ENCODE measurements around the gene INSYN1. TPM values are rescaled to one million over a fixed set of nuclear protein-coding genes. Genes with fewer than 3 reads are reported as not detected.

INSYN1 gene
- total and polyA plus RNA-seq, 9 of the 15 experiments (the other 6 are each of a cell fraction or from before 2014, with no cell fraction given) = not detected

DNA sequence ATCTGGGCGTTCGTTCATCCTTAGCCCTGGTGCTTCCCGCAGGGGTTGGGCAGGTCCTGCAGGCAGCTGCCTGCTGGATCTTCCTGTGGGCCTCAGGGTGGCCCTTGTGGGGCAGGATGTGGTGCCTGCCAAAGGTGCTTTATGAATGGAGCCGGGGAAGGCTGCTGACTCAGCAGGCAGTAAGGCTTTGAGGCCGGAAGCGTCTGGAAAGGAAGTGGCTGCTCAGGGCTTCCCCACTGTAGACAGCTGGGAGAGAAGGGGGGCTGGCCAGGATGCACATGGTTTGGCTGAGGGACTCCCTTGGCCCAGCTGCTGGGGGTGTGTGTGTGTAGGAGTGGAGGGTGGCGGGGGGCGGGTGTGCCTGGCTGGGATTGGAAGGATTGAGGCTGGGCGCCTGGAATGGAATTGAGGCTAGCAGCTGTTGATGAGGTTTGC is 56.1 kb downstream of the INSYN1 start (continued):
- TF ChIP-seq THRAP3 (IDR thresholded peaks at IDR 0.05; ENCODE audit: borderline replicate concordance) (no peak), NFIX (CRISPR knock-in tag; IDR thresholded peaks at IDR 0.05; ENCODE audit: low read depth) (no peak), ETV5 (CRISPR knock-in tag; IDR thresholded peaks at IDR 0.05; ENCODE audit: low read depth) (peak; percentile 26; the same call in 1 of the 2 replicates), MCM2 (IDR thresholded peaks at IDR 0.05; ENCODE audit: low read depth) (no peak), FOXA3 (CRISPR knock-in tag; conservative IDR thresholded peaks at IDR 0.05 in 1 of 2, IDR thresholded peaks at IDR 0.05 in 1 of 2) (no peak), SPI1 (IDR thresholded peaks at IDR 0.05; ENCODE audit: borderline replicate concordance, low read depth, low read length) (peak; percentile 41; the same call in 1 of the 2 replicates), CBFA2T2 (conservative IDR thresholded peaks at IDR 0.05) (0 out of 2 replicates have a peak, but pooled peaks have one; percentile 3), THRA (IDR thresholded peaks at IDR 0.05) (no peak), MAFK (IDR thresholded peaks at IDR 0.05; ENCODE audit: low read length) (peak; percentile 92), NRF1 (conservative IDR thresholded peaks at IDR 0.05 in 1 of 2, IDR thresholded peaks at IDR 0.05 in 1 of 2) (no peak), TAF9B (IDR thresholded peaks at IDR 0.05; ENCODE audit: partially characterized antibody) (peak; percentile 70), POLR2AphosphoS5 (IDR thresholded peaks at IDR 0.05; ENCODE audit: control insufficient read depth, insufficient read depth, low read depth, low read length) (no peak), ZNF431 (CRISPR knock-in tag; IDR thresholded peaks at IDR 0.05) (no peak), KLF16 (IDR thresholded peaks at IDR 0.05) (peak; percentile 18; the same call in 1 of the 2 replicates), PHF20 (IDR thresholded peaks at IDR 0.05; ENCODE audit: partially characterized antibody) (no peak), VEZF1 (CRISPR knock-in tag; IDR thresholded peaks at IDR 0.05) (peak; percentile 79), KDM4B (IDR thresholded peaks at IDR 0.05; ENCODE audit: borderline replicate concordance in 2 of 2, low read depth in 1 of 2) (no peak), ATF2 (CRISPR knock-in tag; IDR thresholded peaks at IDR 0.05) (no peak), SIN3A (IDR thresholded peaks at IDR 0.05; ENCODE audit: borderline replicate concordance in 2 of 2, control insufficient read depth in 1 of 2, low read depth in 2 of 2, low read length in 2 of 2) (0 out of 4 replicates have a peak, but pooled peaks of 1 of the 2 experiments have one; percentile 17), KLF13 (tag; IDR thresholded peaks at IDR 0.05; ENCODE audit: borderline replicate concordance, low read depth) (no peak), NFXL1 (CRISPR knock-in tag; IDR thresholded peaks at IDR 0.05) (no peak)
- TF ChIP-seq, protein P1, sequence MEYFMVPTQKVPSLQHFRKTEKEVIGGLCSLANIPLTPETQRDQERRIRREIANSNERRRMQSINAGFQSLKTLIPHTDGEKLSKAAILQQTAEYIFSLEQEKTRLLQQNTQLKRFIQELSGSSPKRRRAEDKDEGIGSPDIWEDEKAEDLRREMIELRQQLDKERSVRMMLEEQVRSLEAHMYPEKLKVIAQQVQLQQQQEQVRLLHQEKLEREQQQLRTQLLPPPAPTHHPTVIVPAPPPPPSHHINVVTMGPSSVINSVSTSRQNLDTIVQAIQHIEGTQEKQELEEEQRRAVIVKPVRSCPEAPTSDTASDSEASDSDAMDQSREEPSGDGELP (CRISPR knock-in tag; IDR thresholded peaks at IDR 0.05; ENCODE audit: borderline replicate concordance) = peak; percentile 74
- TF ChIP-seq, protein P2, sequence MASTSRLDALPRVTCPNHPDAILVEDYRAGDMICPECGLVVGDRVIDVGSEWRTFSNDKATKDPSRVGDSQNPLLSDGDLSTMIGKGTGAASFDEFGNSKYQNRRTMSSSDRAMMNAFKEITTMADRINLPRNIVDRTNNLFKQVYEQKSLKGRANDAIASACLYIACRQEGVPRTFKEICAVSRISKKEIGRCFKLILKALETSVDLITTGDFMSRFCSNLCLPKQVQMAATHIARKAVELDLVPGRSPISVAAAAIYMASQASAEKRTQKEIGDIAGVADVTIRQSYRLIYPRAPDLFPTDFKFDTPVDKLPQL (IDR thresholded peaks at IDR 0.05; ENCODE audit: extremely low read depth, insufficient read length) = no peak

Data from K562 (cell line).